ENCODE results near the gene GLA.

Gene GLA

GRCh38 chrX:101348452-101349192, 59.1 kb downstream of the GLA start, which contains the start of gene TIMM8A:
Gene TIMM8A (minus strand): TSS chrX:101348742. CDS start chrX:101348664, 78 bp downstream.
- DNase-seq: peak; percentile 43 to 59 (median 50)

GRCh38 chrX:101347859-101348451, 59.8 kb downstream of the GLA start:
- DNase-seq: no peak

All from activated CD4-positive, CD25-positive, alpha-beta regulatory T cell (primary cell).